Vagina (tissue), 2 donors: Measurements from ENCODE around the gene CACNA1H. TPM values are rescaled to one million over a fixed set of nuclear protein-coding genes. Genes with fewer than 3 reads are reported as not detected.

Experiments used
- DNase-seq, 2 donors: peaks; one replicate each; pipeline ENCODE4 v3.0.0-alpha.2; 2017; ENCODE audit errors: extremely low spot score in 2 of 2
- H3K27ac ChIP-seq: fragments of 200-600 bp; sonication (generic); one replicate; pipeline ENCODE4 v1.5.1; 2019
- H3K27me3 ChIP-seq: fragments of 200-600 bp; sonication (generic); one replicate; pipeline ENCODE4 v1.5.1; 2019
- H3K36me3 ChIP-seq, 2 donors: fragments of 200-600 bp; sonication (generic); one replicate each; pipeline ENCODE4 v1.5.1; 2017 to 2019
- H3K4me1 ChIP-seq: fragments of 200-600 bp; sonication (generic); one replicate; pipeline ENCODE4 v1.5.1; 2019
- H3K4me3 ChIP-seq, 2 donors: fragments of 200-600 bp; sonication (generic); 1 replicate in 1 of 2; 2 replicates in 1 of 2; pipeline ENCODE4 v1.5.1; 2016 to 2019
- H3K9me3 ChIP-seq: fragments of 200-600 bp; sonication (generic); one replicate; pipeline ENCODE4 v1.5.1; 2019
- POLR2A ChIP-seq, 2 donors: fragments of 450-650 bp; IDR thresholded peaks; one replicate each; pipeline ENCODE4 v1.6.1; 2017; ENCODE audit warnings: antibody characterized with exemption in 2 of 2, mild to moderate bottlenecking in 2 of 2, moderate library complexity in 2 of 2
- POLR2AphosphoS5 ChIP-seq, 2 donors: sonication (generic); formaldehyde crosslinking; IDR thresholded peaks; one replicate each; pipeline ENCODE4 v1.9.0; 2017; ENCODE audit warnings: antibody characterized with exemption in 2 of 2, mild to moderate bottlenecking in 2 of 2, low read depth in 1 of 2; ENCODE audit not compliant: insufficient read depth in 1 of 2
- intact Hi-C: fragments of 100-400 bp; cut with DNase I; formaldehyde crosslinking; loops from one replicate; pipeline ENCODE4 v1.15.1; 2023
- total RNA-seq: library from RNA; depleted of rRNA; stranded (reverse); fragments of >200 nt; gene quantifications from one replicate; pipeline ENCODE4 v1.2.3, GENCODE V29; 2016
- TF ChIP-seq, protein P1 (sequence below), 3 experiments: fragments of 450-650 bp in 2 of 3; fragments of 200-600 bp in 1 of 3; sonication (generic) in 1 of 3; IDR thresholded peaks; one replicate each; pipeline ENCODE4 v1.5.1; 2017 to 2019; ENCODE audit warnings: antibody characterized with exemption in 3 of 3, mild to moderate bottlenecking in 2 of 3, moderate library complexity in 2 of 3

CACNA1H gene
- total RNA-seq, 1 donor from 2014 or later, result 10.8 TPM

DNA sequence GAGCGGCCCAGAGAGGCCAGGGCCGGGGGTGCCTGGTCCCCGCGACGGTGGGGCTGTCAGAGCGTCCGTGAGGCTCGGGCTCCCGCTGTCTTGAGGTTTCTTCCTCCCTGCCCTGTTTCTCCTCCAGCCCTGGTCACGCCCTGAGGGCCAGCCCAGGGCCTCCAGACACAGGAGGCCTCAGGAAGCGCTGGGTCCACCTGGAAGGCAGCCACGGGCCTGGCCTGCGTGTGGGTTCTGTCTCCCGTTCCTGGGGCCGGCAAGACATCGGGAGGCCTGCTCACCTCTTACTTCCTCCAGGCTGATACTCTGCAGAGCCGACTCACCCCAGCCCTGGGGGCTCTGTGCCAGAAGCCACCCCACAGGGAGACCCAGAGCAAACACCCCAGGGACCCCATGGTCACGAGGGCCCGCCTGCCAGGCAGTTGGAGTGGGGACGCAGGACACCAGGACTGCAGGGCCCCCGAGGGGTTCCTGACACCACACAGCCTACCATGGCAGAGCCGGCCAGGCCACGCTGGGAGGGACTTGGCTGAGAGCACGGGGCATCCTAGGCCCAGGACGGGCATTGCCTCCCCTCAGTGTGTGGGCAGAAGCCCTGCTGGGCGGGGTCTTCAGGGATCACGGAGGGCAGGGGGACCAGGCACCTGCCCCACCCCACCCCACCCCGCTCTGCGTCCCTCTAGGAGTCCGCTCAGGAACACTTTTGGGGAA is 18.9 kb upstream of the CACNA1H start:
- no peaks in the 10 kb centered on the region for H3K4me1 ChIP-seq
- no peak overlapping the region for H3K27ac ChIP-seq
- intact Hi-C loops, result no loop called here
- no peak for DNase-seq
- no peak overlapping the region for H3K4me3 ChIP-seq
- no peaks in the 10 kb centered on the region for H3K36me3 ChIP-seq
- TF ChIP-seq, protein P1, sequence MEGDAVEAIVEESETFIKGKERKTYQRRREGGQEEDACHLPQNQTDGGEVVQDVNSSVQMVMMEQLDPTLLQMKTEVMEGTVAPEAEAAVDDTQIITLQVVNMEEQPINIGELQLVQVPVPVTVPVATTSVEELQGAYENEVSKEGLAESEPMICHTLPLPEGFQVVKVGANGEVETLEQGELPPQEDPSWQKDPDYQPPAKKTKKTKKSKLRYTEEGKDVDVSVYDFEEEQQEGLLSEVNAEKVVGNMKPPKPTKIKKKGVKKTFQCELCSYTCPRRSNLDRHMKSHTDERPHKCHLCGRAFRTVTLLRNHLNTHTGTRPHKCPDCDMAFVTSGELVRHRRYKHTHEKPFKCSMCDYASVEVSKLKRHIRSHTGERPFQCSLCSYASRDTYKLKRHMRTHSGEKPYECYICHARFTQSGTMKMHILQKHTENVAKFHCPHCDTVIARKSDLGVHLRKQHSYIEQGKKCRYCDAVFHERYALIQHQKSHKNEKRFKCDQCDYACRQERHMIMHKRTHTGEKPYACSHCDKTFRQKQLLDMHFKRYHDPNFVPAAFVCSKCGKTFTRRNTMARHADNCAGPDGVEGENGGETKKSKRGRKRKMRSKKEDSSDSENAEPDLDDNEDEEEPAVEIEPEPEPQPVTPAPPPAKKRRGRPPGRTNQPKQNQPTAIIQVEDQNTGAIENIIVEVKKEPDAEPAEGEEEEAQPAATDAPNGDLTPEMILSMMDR (IDR thresholded peaks at IDR 0.05), result no peak
- TF ChIP-seq POLR2A (IDR thresholded peaks at IDR 0.05) (no peak), POLR2AphosphoS5 (IDR thresholded peaks at IDR 0.05; ENCODE audit: insufficient read depth in 1 of 2, low read depth in 1 of 2) (no peak)
- H3K27me3 ChIP-seq, result no peaks in the 10 kb centered on the region
- no peaks in the 10 kb centered on the region for H3K9me3 ChIP-seq

DNA sequence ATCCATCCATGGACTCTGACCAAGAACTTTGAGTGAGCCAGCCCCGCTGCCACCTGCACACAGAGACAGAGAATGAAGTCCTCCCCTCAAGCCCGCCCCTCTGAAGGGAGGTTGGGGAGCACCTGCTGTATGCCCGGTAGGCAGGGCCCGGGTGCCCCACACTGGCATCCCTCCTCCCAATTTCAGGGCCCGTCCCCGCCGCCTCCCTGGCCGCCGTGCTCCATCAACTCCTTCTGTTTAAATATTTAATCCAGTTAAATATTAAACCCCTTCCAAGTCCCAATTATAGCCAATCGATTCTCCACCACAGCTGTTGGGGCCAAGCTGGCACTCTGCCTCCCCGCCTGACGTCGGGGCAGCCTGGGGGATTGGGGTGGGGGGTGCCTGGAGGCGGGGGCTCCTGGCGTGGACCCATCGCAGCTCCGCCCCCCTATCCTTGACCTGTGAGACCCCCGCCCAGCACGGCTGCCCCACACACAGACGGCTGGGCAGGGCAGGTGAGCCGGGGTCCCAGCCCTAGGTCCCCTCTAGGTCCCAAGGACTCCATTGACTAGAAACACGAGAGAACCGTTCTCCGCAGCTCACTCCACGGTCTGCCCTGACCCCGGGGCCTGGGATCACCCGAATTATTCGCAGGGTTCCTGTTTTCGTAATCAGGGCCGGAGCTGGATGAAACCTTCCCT is 18.0 kb upstream of the CACNA1H start:
- H3K9me3 ChIP-seq, result no peaks in the 10 kb centered on the region
- intact Hi-C loops, result no loop called here
- H3K36me3 ChIP-seq, result no peaks in the 10 kb centered on the region
- H3K4me3 ChIP-seq, result no peak overlapping the region
- TF ChIP-seq POLR2AphosphoS5 (IDR thresholded peaks at IDR 0.05; ENCODE audit: insufficient read depth in 1 of 2, low read depth in 1 of 2), result no peak
- TF ChIP-seq POLR2A (IDR thresholded peaks at IDR 0.05), result no peak
- TF ChIP-seq, protein P1 (IDR thresholded peaks at IDR 0.05), result no peak
- no peaks in the 10 kb centered on the region for H3K27me3 ChIP-seq
- DNase-seq, result no peak
- H3K4me1 ChIP-seq, result no peaks in the 10 kb centered on the region
- no peak overlapping the region for H3K27ac ChIP-seq

DNA sequence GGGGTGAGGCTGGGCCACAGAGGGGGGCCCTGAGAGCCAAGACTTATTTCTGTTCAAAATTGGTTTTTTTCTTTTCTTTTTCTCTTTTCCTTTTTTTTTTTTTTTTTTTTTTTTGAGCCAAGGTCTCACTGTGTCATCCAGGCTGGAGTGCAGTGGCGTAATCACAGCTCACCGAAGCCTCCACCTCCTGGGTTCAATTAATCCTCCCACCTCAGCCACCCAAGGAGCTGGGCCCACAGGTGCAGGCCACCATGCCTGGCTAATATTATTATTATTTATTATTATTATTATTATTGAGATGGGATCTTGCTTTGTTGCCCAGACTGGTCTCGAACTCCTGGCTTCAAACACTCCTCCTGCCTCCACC is 17.5 kb upstream of the CACNA1H start:
- H3K9me3 ChIP-seq, result no peaks in the 10 kb centered on the region
- intact Hi-C loops, result no loop called here
- no peak overlapping the region for H3K27ac ChIP-seq
- H3K27me3 ChIP-seq, result no peaks in the 10 kb centered on the region
- H3K36me3 ChIP-seq, result no peaks in the 10 kb centered on the region
- no peak for TF ChIP-seq POLR2AphosphoS5 (IDR thresholded peaks at IDR 0.05; ENCODE audit: insufficient read depth in 1 of 2, low read depth in 1 of 2)
- TF ChIP-seq, protein P1 (IDR thresholded peaks at IDR 0.05), result no peak
- TF ChIP-seq POLR2A (IDR thresholded peaks at IDR 0.05), result no peak
- no peak overlapping the region for H3K4me3 ChIP-seq
- no peak for DNase-seq
- H3K4me1 ChIP-seq, result no peaks in the 10 kb centered on the region

DNA sequence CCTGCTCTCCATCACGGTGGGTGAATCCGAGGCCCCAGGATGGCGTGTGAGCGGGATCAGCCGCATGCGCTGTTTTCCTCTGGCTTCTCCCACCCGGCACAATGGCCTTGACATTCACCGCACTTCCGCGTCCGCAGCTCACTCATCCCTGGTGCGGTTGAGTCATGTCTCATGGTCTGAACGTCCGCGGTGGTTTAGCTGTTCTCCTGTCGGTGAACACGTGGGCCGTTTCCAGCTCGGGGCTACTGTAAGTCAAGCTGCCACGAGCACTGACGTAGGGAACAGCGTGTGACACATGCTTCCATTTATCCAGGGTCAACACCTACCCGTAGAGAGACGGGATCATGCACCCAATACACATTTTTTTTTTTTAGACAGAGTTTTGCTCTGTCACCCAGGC is 15.3 kb upstream of the CACNA1H start:
- no peak for TF ChIP-seq POLR2AphosphoS5 (IDR thresholded peaks at IDR 0.05; ENCODE audit: insufficient read depth in 1 of 2, low read depth in 1 of 2)
- no peak for TF ChIP-seq POLR2A (IDR thresholded peaks at IDR 0.05)
- TF ChIP-seq, protein P1 (IDR thresholded peaks at IDR 0.05), result no peak
- Histone ChIP-seq H3K9me3 (no peaks in the 10 kb centered on the region), H3K4me1 (no peaks in the 10 kb centered on the region), H3K4me3 (no peak overlapping the region), H3K36me3 (no peaks in the 10 kb centered on the region), H3K27ac (no peak overlapping the region), H3K27me3 (no peaks in the 10 kb centered on the region)
- DNase-seq, result no peak
- intact Hi-C loops, result no loop called here

DNA sequence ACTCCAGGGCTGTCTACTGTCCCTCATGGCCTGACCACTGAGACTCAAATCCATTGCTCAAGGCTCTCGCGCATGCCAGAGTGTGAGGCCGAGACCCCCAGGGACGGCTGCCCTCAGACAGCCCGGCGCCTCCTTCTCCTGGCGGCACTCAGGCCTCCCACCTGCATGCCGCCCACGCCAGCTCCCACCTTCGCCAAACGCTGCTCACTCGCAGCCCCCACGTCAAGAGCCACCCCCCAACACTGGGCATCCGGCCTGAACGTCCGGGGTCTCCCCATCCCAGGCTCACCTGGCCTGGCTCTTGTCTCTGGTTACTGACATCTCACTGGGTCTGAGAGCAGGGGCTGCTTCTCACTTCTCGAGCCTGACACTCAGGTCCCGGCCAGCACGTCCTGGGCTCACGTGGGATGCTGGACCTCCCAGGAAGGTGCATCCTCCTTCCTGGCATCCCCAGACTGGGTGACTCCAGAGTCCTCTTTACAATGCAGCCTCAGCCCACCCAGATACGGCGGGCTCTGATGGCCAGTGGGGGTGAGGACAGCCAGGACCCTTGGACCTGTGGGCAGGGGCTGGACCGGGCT is 12.2 kb upstream of the CACNA1H start:
- H3K27ac ChIP-seq, result no peak overlapping the region
- H3K4me3 ChIP-seq, result no peak overlapping the region
- H3K4me1 ChIP-seq, result no peaks in the 10 kb centered on the region
- intact Hi-C loops, result no loop called here
- no peak for DNase-seq
- H3K27me3 ChIP-seq, result no peaks in the 10 kb centered on the region
- no peaks in the 10 kb centered on the region for H3K9me3 ChIP-seq
- TF ChIP-seq, protein P1 (IDR thresholded peaks at IDR 0.05), result no peak
- no peak for TF ChIP-seq POLR2AphosphoS5 (IDR thresholded peaks at IDR 0.05; ENCODE audit: insufficient read depth in 1 of 2, low read depth in 1 of 2)
- no peak for TF ChIP-seq POLR2A (IDR thresholded peaks at IDR 0.05)
- no peaks in the 10 kb centered on the region for H3K36me3 ChIP-seq
